ENCODE data around the gene RBM11.

RBM11 gene

GRCh38 chr21:14210738-14211137 is 5.2 kb upstream of the RBM11 start, which contains the start of gene LIPI:
Gene LIPI, minus strand, starts transcription at chr21:14210955. Its CDS starts 110 bp downstream, at chr21:14210845.
- TF ChIP-seq GLIS3 (CRISPR knock-in tag; IDR thresholded peaks at IDR 0.05): no peak
- TF ChIP-seq RARB (CRISPR knock-in tag; IDR thresholded peaks at IDR 0.05): no peak
- TF ChIP-seq TCF4 (CRISPR knock-in tag; IDR thresholded peaks at IDR 0.05; ENCODE audit: borderline replicate concordance): no peak
- no peak for TF ChIP-seq ZNF70 (CRISPR knock-in tag; IDR thresholded peaks at IDR 0.05)
- TF ChIP-seq PPARA (CRISPR knock-in tag; IDR thresholded peaks at IDR 0.05; ENCODE audit: borderline replicate concordance): no peak
- no peak for TF ChIP-seq ZC3H10 (CRISPR knock-in tag; IDR thresholded peaks at IDR 0.05)
- TF ChIP-seq ZFP30 (CRISPR knock-in tag; IDR thresholded peaks at IDR 0.05): no peak
- no peak for TF ChIP-seq ZFP3 (CRISPR knock-in tag; IDR thresholded peaks at IDR 0.05)
- TF ChIP-seq CREB5 (CRISPR knock-in tag; IDR thresholded peaks at IDR 0.05; ENCODE audit: low read depth): no peak

GRCh38 chr21:14213164-14213563 is 2.8 kb upstream of the RBM11 start:
- no peak for ATAC-seq
- TF ChIP-seq ISL1 (CRISPR knock-in tag; IDR thresholded peaks at IDR 0.05) (no peak), SNAI2 (CRISPR knock-in tag; IDR thresholded peaks at IDR 0.05) (no peak), POU6F1 (CRISPR knock-in tag; IDR thresholded peaks at IDR 0.05; ENCODE audit: borderline replicate concordance, low read depth) (no peak)

More at GRCh38 chr21:14210738-14211137, 5.2 kb upstream of the RBM11 start, which contains the start of gene LIPI:
- ATAC-seq: no peak

GRCh38 chr21:14223365-14223764 is 7.4 kb downstream of the RBM11 start:
- no peak for ATAC-seq
- TF ChIP-seq TSHZ2 (CRISPR knock-in tag; IDR thresholded peaks at IDR 0.05) (no peak), OSR1 (CRISPR knock-in tag; IDR thresholded peaks at IDR 0.05) (no peak), ZNF8 (CRISPR knock-in tag; IDR thresholded peaks at IDR 0.05) (no peak), POU6F1 (CRISPR knock-in tag; IDR thresholded peaks at IDR 0.05; ENCODE audit: borderline replicate concordance, low read depth) (no peak), ZNF70 (CRISPR knock-in tag; IDR thresholded peaks at IDR 0.05) (no peak), RARB (CRISPR knock-in tag; IDR thresholded peaks at IDR 0.05) (no peak), BACH2 (CRISPR knock-in tag; IDR thresholded peaks at IDR 0.05; ENCODE audit: borderline replicate concordance) (no peak), SNAI2 (CRISPR knock-in tag; IDR thresholded peaks at IDR 0.05) (no peak), GLIS3 (CRISPR knock-in tag; IDR thresholded peaks at IDR 0.05) (no peak), PATZ1 (CRISPR knock-in tag; IDR thresholded peaks at IDR 0.05; ENCODE audit: borderline replicate concordance) (no peak), ZNF565 (CRISPR knock-in tag; conservative IDR thresholded peaks at IDR 0.05; ENCODE audit: low read depth) (no peak), ZC3H10 (CRISPR knock-in tag; IDR thresholded peaks at IDR 0.05) (no peak), ZFP30 (CRISPR knock-in tag; IDR thresholded peaks at IDR 0.05) (no peak), ISL1 (CRISPR knock-in tag; IDR thresholded peaks at IDR 0.05) (no peak), CSRNP3 (CRISPR knock-in tag; IDR thresholded peaks at IDR 0.05) (no peak)
